Measurements from ENCODE around the gene YY2. TPM values are rescaled to one million over a fixed set of nuclear protein-coding genes. Genes with fewer than 3 reads are reported as not detected.
A peak's percentile ranks its signal among the peaks of the same experiment; 100 is the strongest.

The YY2 gene
- total and polyA plus RNA-seq, 2 of the 8 experiments (the other 6 are each of a cell fraction or from before 2014, with no cell fraction given) = 0.60 to 1.5 TPM

DNA sequence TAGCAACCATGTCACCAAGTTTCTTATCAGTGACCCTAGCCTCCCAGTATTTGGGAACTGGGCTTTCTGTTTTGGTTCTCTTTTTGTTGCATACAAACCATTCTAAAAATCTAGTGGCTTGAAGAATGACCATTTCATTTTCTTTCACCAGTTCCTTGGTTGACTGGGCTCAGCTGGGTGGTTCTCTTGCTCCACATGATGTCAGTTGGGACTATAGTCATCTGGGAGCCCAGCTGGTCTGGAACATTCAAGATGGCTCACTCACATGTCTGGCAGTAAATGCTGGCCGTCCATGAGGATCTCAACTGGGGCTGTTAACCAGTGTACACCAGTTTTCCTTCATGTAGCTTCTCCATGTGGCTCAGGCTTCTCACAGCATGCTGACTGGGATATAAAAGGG, 44.0 kb upstream of the YY2 start:
- Histone ChIP-seq H3K4me2 (ENCODE audit: insufficient read depth in 1 of 2, low read depth in 2 of 2, low read length in 2 of 2) (no peak overlapping the region), H4K8ac (ENCODE audit: extremely low read depth, insufficient read depth, low read length) (no peak overlapping the region), H4K5ac (ENCODE audit: insufficient read length, low read depth, low read length) (no peak overlapping the region), H3K23me2 (ENCODE audit: low read depth, low read length) (no peaks in the 10 kb centered on the region), H2BK5ac (ENCODE audit: low read depth, low read length) (0 out of 2 replicates have a peak overlapping the region, but pooled peaks have one; percentile 41), H2BK12ac (ENCODE audit: low read depth, low read length) (0 out of 2 replicates have a peak overlapping the region, but pooled peaks have one; percentile 29), H3K18ac (ENCODE audit: extremely low read depth, low read length) (0 out of 2 replicates have a peak overlapping the region, but pooled peaks have one; percentile 1), H3K27ac (ENCODE audit: low read depth, low read length) (0 out of 2 replicates have a peak overlapping the region, but pooled peaks have one; percentile 52), H3K9ac (replicated peaks in 1 of 4; ENCODE audit: extremely low read depth in 1 of 4, low read depth in 3 of 4, low read length in 3 of 4) (no peak overlapping the region), H3K9me3 (ENCODE audit: insufficient read depth in 2 of 2, low read depth in 1 of 2, low read length in 1 of 2) (peaks cover 7 to 11% of the 10 kb centered on the region in 2 experiments; a peak in 2 of 4 replicates), H2AK5ac (ENCODE audit: low read depth, low read length) (no peak overlapping the region; the same call in 1 of the 2 replicates), H4K91ac (replicated peaks; ENCODE audit: insufficient read length, low read length) (peak overlapping the region; percentile 34), H2AFZ (ENCODE audit: low read length) (no peak overlapping the region), H2BK120ac (replicated peaks; ENCODE audit: low read depth, low read length) (peak overlapping the region; percentile 47), H3K56ac (replicated peaks; ENCODE audit: insufficient read length, low read depth, low read length) (no peak overlapping the region), H3K4me3 (ENCODE audit: extremely low read depth in 1 of 4, insufficient read depth in 2 of 4, low read depth in 3 of 4, low read length in 4 of 4) (no peak overlapping the region; a peak in 1 of 8 replicates), H3K4me1 (replicated peaks in 1 of 4; ENCODE audit: control insufficient read depth in 3 of 4, insufficient read depth in 4 of 4, low read length in 3 of 4) (peaks cover 0 to 7% (median 4%) of the 10 kb centered on the region in 4 experiments; a peak in 3 of 7 replicates), H3K27me3 (replicated peaks in 1 of 4; ENCODE audit: control insufficient read depth in 3 of 4, extremely low read depth in 1 of 4, insufficient read depth in 3 of 4, low read length in 3 of 4) (no peaks in the 10 kb centered on the region), H4K20me1 (replicated peaks in 1 of 2; ENCODE audit: control insufficient read depth in 1 of 2, insufficient read depth in 2 of 2, low read length in 2 of 2) (no peaks in the 10 kb centered on the region), H3K79me1 (ENCODE audit: low read depth, low read length) (no peaks in the 10 kb centered on the region), H2BK15ac (ENCODE audit: low read length) (no peak overlapping the region), H3K14ac (ENCODE audit: insufficient read length) (no peak overlapping the region), H3K36me3 (ENCODE audit: control insufficient read depth in 2 of 4, insufficient read depth in 4 of 4, low read length in 3 of 4) (0 out of 8 replicates have a peak, but pooled peaks cover 0 to 5% (median 0%) of the 10 kb centered on the region in 4 experiments), H3K79me2 (ENCODE audit: control insufficient read depth in 1 of 2, insufficient read depth in 2 of 2, low read length in 2 of 2) (no peaks in the 10 kb centered on the region), H2BK20ac (ENCODE audit: low read length) (peak overlapping the region; percentile 64; the same call in 1 of the 2 replicates), H3K4ac (replicated peaks; ENCODE audit: insufficient read length, low read depth, low read length) (no peak overlapping the region), H3K23ac (ENCODE audit: insufficient read length) (no peak overlapping the region)
- ChIA-PET POLR2A (ENCODE audit: partially characterized antibody) (interaction anchor here (2.1 kb wide), 1 partner anchor 11 kb away, joined by 9 read pairs; no protein-coding TSS in a partner anchor), CTCF (ENCODE audit: partially characterized antibody) (interaction anchor here (0.8 to 2.0 kb wide), 2 partner anchors 26 to 66 kb away, joined by 5 to 7 read pairs; no protein-coding TSS in a partner anchor)
- FAIRE-seq (no peak), DNase-seq (ENCODE audit: low read depth in 1 of 2, low spot score in 2 of 2) (no peak)
- TF ChIP-seq CHD2 (IDR thresholded peaks at IDR 0.05; ENCODE audit: low read length) = no peak
- TF ChIP-seq BRCA1 (IDR thresholded peaks at IDR 0.05; ENCODE audit: low read depth, low read length) = no peak
- TF ChIP-seq SAP30 (IDR thresholded peaks at IDR 0.05; ENCODE audit: insufficient read depth, insufficient replicate concordance, low read length) = no peak
- TF ChIP-seq CBX8 (IDR thresholded peaks at IDR 0.05; ENCODE audit: borderline replicate concordance, low read depth, low read length) = no peak
- no peak for TF ChIP-seq POLR2A (IDR thresholded peaks at IDR 0.05; ENCODE audit: control extremely low read depth in 1 of 2, low read depth in 2 of 2, low read length in 2 of 2)
- TF ChIP-seq CHD1 (IDR thresholded peaks at IDR 0.05; ENCODE audit: low read depth, low read length) = no peak
- no peak for TF ChIP-seq SIRT6 (IDR thresholded peaks at IDR 0.05; ENCODE audit: low read length)
- no peak for TF ChIP-seq EGR1 (IDR thresholded peaks at IDR 0.05; ENCODE audit: borderline replicate concordance, low read depth, low read length)
- no peak for TF ChIP-seq RNF2 (IDR thresholded peaks at IDR 0.05; ENCODE audit: borderline replicate concordance, low read depth, low read length, missing control alignments, poor library complexity, severe bottlenecking)
- no peak for TF ChIP-seq TAF7 (optimal IDR thresholded peaks at IDR 0.05; ENCODE audit: borderline replicate concordance, low read depth, low read length)
- no peak for TF ChIP-seq NRF1 (IDR thresholded peaks at IDR 0.05; ENCODE audit: low read depth, low read length)
- no peak for TF ChIP-seq TCF12 (IDR thresholded peaks at IDR 0.05; ENCODE audit: low read depth, low read length)
- WGBS, 2 experiments (ENCODE audit: extremely low coverage in 1 of 2, insufficient coverage in 1 of 2, insufficient read length in 1 of 2, insufficient replicate concordance in 2 of 2, low coverage in 1 of 2, low lambda C conversion rate in 2 of 2, missing lambda C conversion rate in 1 of 2) = 100% methylated on average over 1 of the region's 1 CpG; no CpG with 5 or more reads in 1 of the 2 experiments
